ENCODE data around the gene PSMC5.

- TF ChIP-seq, protein P1, sequence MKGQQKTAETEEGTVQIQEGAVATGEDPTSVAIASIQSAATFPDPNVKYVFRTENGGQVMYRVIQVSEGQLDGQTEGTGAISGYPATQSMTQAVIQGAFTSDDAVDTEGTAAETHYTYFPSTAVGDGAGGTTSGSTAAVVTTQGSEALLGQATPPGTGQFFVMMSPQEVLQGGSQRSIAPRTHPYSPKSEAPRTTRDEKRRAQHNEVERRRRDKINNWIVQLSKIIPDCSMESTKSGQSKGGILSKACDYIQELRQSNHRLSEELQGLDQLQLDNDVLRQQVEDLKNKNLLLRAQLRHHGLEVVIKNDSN (IDR thresholded peaks at IDR 0.05) = no peak
- TF ChIP-seq, protein P2, sequence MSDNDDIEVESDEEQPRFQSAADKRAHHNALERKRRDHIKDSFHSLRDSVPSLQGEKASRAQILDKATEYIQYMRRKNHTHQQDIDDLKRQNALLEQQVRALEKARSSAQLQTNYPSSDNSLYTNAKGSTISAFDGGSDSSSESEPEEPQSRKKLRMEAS (IDR thresholded peaks at IDR 0.05) = no peak
- no peak for TF ChIP-seq TCF12 (IDR thresholded peaks at IDR 0.05; ENCODE audit: low read depth)
- no peak for TF ChIP-seq CEBPB (IDR thresholded peaks at IDR 0.05)
- no peak for TF ChIP-seq NFIC (IDR thresholded peaks at IDR 0.05)
- TF ChIP-seq RAD21 (IDR thresholded peaks at IDR 0.05; ENCODE audit: low read depth) = no peak
- no peak for TF ChIP-seq EP300 (IDR thresholded peaks at IDR 0.05; ENCODE audit: borderline replicate concordance)
- TF ChIP-seq FOXM1 (IDR thresholded peaks at IDR 0.05; ENCODE audit: borderline replicate concordance, low read depth) = no peak
- TF ChIP-seq CREB1 (IDR thresholded peaks at IDR 0.05; ENCODE audit: low read depth) = no peak
- TF ChIP-seq, protein P3, sequence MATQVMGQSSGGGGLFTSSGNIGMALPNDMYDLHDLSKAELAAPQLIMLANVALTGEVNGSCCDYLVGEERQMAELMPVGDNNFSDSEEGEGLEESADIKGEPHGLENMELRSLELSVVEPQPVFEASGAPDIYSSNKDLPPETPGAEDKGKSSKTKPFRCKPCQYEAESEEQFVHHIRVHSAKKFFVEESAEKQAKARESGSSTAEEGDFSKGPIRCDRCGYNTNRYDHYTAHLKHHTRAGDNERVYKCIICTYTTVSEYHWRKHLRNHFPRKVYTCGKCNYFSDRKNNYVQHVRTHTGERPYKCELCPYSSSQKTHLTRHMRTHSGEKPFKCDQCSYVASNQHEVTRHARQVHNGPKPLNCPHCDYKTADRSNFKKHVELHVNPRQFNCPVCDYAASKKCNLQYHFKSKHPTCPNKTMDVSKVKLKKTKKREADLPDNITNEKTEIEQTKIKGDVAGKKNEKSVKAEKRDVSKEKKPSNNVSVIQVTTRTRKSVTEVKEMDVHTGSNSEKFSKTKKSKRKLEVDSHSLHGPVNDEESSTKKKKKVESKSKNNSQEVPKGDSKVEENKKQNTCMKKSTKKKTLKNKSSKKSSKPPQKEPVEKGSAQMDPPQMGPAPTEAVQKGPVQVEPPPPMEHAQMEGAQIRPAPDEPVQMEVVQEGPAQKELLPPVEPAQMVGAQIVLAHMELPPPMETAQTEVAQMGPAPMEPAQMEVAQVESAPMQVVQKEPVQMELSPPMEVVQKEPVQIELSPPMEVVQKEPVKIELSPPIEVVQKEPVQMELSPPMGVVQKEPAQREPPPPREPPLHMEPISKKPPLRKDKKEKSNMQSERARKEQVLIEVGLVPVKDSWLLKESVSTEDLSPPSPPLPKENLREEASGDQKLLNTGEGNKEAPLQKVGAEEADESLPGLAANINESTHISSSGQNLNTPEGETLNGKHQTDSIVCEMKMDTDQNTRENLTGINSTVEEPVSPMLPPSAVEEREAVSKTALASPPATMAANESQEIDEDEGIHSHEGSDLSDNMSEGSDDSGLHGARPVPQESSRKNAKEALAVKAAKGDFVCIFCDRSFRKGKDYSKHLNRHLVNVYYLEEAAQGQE (IDR thresholded peaks at IDR 0.05; ENCODE audit: low read depth) = no peak
- TF ChIP-seq TEAD4 (IDR thresholded peaks at IDR 0.05) = no peak
- no peak for TF ChIP-seq TAF1 (IDR thresholded peaks at IDR 0.05; ENCODE audit: low read depth)
- no peak for TF ChIP-seq YY1 (IDR thresholded peaks at IDR 0.05; ENCODE audit: low read depth)
- no peak for TF ChIP-seq EGR1 (IDR thresholded peaks at IDR 0.05)
Observed at GRCh38 chr17:63855185-63855584, 28.0 kb downstream of the PSMC5 start.
